Activated CD8-positive, alpha-beta memory T cell treated with anti-CD3 and anti-CD28 coated beads, Interleukin-2, amount 50 U/mL, for 24 hours (primary cell): ENCODE results near the gene TBL1XR1.
"Not testable (repeated sequence)": the region's sequence is repeated elsewhere in the genome, so short reads cannot be mapped to it uniquely, and the experiment has no call there.

Experiments used
- DNase-seq: peaks from one replicate; pipeline ENCODE4 v3.0.0-alpha.2; 2020; ENCODE audit errors: extremely low read depth

TBL1XR1 gene

GRCh38 chr3:177208223-177208622 lies 10.9 kb upstream of the TBL1XR1 start:
- DNase-seq = no peak

- DNase-seq = no peak
These were observed 9.7 kb upstream of the TBL1XR1 start for GRCh38 chr3:177206936-177207335.

GRCh38 chr3:177203689-177204395 lies 6.6 kb upstream of the TBL1XR1 start:
- DNase-seq = no peak

DNA sequence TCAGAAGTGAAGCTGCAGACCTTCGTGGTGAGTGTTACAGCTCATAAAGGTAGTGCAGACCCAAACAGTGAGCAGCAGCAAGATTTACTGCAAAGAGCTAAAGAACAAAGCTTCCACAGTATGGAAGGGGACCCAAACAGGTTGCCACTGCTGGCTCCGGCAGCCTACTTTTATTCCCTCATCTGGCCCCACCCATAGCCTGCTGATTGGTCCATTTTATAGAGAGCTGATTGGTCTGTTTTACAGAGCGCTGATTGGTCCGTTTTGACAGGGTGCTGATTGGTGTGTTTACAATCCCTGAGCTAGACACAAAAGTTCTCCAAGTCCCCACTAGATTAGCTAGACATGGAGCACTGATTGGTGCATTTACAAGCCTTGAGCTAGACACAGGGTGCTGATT lies 5.7 kb upstream of the TBL1XR1 start:
- DNase-seq = not testable (repeated sequence)

- DNase-seq = no peak
These were observed 4.6 kb upstream of the TBL1XR1 start for GRCh38 chr3:177201700-177202397.

DNA sequence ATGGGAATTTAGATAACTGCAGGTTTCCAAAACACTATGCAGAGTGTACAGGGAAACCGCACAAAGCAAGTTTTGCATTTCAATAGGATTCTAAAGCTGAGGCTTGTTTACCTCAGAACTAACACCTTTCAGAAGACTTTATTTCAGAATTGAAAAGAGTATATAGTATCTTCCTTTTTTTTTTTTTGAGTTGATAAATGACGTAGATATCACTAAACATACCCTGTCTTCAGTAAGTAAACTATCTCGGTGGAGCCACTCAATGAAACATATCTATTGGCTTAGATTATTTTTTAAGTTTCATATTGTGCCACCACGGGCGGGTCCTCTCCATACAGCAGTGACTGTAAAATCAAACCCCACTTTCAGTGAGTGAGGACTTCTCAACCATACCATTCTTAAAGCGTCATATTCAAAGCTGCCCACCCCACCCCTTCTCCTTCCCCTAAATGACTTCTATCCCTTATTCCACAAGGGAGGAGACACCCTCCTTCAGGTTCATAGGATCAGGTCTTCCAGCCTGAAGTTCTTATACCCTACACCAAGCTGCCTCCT lies 2.0 kb upstream of the TBL1XR1 start:
- no peak for DNase-seq

DNA sequence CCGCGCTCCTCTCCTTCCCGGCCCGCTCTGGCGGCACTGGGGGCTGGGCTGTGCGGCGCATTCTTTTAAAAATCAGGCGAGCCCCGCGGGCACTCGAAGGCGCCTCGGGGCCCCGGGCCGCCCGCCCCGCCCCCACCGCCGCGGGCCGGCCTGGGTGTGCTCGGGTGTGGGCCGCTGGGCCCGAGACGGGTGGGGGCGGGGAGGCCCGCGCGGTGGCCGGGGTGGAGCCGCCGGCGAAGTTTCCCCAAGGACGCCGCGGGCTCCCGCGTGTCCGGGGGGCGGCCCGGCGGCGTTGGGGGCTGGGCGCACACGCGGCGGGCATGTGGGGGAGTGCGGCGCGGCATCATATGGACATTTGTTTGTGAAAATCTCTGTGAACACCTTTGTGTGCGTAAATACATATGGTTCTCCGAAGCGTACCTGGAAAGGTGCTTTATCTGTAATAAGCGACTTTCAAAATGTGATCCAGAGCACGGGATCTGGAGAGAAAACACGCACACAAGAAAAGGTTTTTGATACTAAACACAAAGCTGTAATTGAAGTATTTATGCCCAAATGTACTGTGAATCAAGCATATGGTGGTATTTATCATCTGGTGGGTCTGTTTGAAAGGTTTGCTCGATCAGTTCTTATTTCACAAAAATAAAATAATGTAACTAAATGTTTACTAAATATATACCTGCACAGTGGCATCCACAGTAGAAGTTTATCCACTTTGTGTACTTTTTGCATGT lies 612 bp upstream of the TBL1XR1 start:
- DNase-seq = no peak

DNA sequence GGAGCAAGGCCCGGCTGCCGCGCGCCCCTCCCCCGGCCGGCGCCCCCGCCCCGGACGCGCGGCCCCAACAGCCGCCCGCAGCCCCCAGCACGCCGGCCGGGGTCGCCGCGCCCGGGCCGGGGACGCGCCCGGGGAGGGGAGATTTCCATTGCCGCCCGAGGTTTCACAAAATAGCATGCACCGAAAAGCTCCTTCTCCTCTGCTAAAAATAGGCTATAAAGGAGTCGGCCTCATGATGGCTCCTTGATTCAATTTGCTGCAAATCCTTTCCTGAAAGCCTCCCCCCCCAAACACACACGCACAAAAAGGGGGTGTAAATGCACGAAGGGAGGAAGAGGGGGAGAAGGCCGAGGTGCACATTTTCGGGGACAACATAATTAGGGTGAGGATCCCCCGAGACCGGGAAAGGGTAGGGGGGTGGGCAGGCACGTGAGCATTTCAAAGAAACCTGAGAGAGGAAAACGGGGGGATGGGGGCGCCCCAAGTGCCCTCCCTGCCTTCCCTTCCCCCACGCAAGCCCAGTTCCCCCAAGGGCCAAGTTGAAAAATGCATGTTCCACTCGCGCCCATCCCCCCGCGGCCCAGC lies 734 bp downstream of the TBL1XR1 start:
- no peak for DNase-seq

- DNase-seq = no peak
These were observed 1.2 kb downstream of the TBL1XR1 start for GRCh38 chr3:177196008-177196455.

GRCh38 chr3:177195242-177195991 lies 1.9 kb downstream of the TBL1XR1 start:
- no peak for DNase-seq

GRCh38 chr3:177194299-177194698 lies 3.0 kb downstream of the TBL1XR1 start:
- DNase-seq = no peak

DNA sequence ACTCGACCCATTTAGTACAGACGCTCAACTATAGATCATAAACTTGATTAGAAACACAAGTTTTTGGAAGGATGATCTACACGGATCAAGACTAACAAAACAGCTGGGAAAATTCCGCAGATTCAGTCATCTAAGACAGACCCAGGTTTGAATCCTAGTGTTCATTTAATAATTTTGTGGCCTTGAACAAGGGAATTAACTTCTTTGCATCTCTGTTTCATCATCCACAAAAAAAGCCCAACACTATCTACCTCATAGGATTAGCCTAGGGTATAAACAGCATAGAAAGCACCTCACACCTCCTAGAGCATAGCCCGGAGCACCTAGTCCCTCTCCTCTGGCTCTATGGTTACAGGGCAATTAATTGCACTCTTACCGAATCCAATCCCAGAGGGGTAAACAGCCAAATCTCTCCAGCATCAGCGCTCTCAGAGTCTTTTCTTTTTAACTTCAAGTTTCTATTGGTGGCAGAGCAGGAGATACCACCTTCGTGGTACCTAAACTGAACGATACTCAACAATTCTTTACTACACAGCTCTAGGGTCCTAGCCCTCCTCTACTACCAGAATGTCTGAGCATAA lies 3.5 kb downstream of the TBL1XR1 start:
- no peak for DNase-seq

- DNase-seq = not testable (repeated sequence)
These were observed 4.0 kb downstream of the TBL1XR1 start for GRCh38 chr3:177193275-177193674.

GRCh38 chr3:177190756-177191681 lies 6.3 kb downstream of the TBL1XR1 start:
- DNase-seq = no peak

GRCh38 chr3:177190184-177190583 lies 7.1 kb downstream of the TBL1XR1 start:
- DNase-seq = not testable (repeated sequence)

GRCh38 chr3:177188325-177188724 lies 9.0 kb downstream of the TBL1XR1 start:
- not testable (repeated sequence) for DNase-seq

DNA sequence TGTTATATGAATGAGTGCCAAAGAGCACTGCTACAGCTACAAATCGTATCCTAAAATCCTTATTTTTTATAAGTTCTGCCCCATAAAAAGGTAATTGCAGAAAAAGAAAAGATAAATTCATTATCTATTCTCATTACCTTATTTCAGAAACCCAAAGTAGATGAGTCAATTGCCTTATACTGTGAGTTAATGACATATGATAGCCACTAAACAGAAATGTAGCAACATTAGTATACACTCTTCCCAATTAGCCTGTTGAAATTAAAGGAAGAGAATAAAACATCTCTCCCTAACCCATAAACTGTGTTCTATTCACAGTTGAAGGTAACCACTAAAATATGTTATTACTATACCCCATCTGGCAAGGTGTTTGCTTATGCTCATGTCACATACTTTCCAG lies 11.0 kb downstream of the TBL1XR1 start:
- no peak for DNase-seq

- no peak for DNase-seq
These were observed 12.2 kb downstream of the TBL1XR1 start for GRCh38 chr3:177185035-177185574.

- not testable (repeated sequence) for DNase-seq
These were observed 12.7 kb downstream of the TBL1XR1 start for GRCh38 chr3:177184602-177185001.
